Muscle of leg (tissue), 11 donors: ENCODE data around the gene IL16. TPM values are rescaled to one million over a fixed set of nuclear protein-coding genes. Genes with fewer than 3 reads are reported as not detected.
A peak's percentile ranks its signal among the peaks of the same experiment; 100 is the strongest.

Experiments used
- DNase-seq: peaks from one replicate; pipeline ENCODE4 v3.0.0; 2013
- H3K27ac ChIP-seq: one replicate; pipeline ENCODE4 v1.5.1; 2013; ENCODE audit warnings: mild to moderate bottlenecking, low read length, control low read depth
- H3K27me3 ChIP-seq: one replicate; pipeline ENCODE4 v1.6.1; 2013; ENCODE audit warnings: low read length; ENCODE audit not compliant: control insufficient read depth, insufficient read depth
- H3K36me3 ChIP-seq: one replicate; pipeline ENCODE4 v1.6.1; 2013; ENCODE audit warnings: low read length; ENCODE audit not compliant: control insufficient read depth, insufficient read depth
- H3K4me1 ChIP-seq: one replicate; pipeline ENCODE4 v1.6.1; 2013; ENCODE audit warnings: low read length; ENCODE audit not compliant: control insufficient read depth, insufficient read depth
- H3K4me3 ChIP-seq: one replicate; pipeline ENCODE4 v1.5.1; 2013; ENCODE audit warnings: low read length, control low read depth
- H3K9me3 ChIP-seq: replicated peaks from 2 replicates; pipeline ENCODE4 v1.6.1; 2013; ENCODE audit warnings: low read depth, low read length; ENCODE audit not compliant: control insufficient read depth
- WGBS: methylation state at CpG from one replicate; pipeline ENCODE4 v1.1.5; 2013; ENCODE audit warnings: missing lambda C conversion rate; ENCODE audit not compliant: insufficient coverage; 5-methylcytosine and 5-hydroxymethylcytosine counted together
- polyA plus RNA-seq, 8 donors: library from polyadenylated mRNA; unstranded; fragments of 120-200 nt; gene quantifications; one replicate each; pipeline versions ENCODE4 v1.2.1 to v1.2.3, GENCODE V29; 2013; ENCODE audit warnings: inconsistent platforms in 1 of 8, low replicate concordance in 1 of 8; ENCODE audit not compliant: insufficient read length in 8 of 8, insufficient read depth in 1 of 8
- total RNA-seq: library from RNA; stranded (reverse); fragments of 120-200 nt; gene quantifications from one replicate; pipeline ENCODE4 v1.2.4, GENCODE V29; 2013

Gene IL16
- total and polyA plus RNA-seq, 9 donors: 3.9 to 8.9 (median 7.3) TPM

- Histone ChIP-seq H3K36me3 (no peaks in the 10 kb centered on the region), H3K9me3 (no peaks in the 10 kb centered on the region), H3K4me3 (no peak overlapping the region), H3K27ac (no peak overlapping the region), H3K4me1 (peaks cover 11% of the 10 kb centered on the region), H3K27me3 (peaks cover 9% of the 10 kb centered on the region)
- WGBS: 47% methylated on average over 5 of the region's 6 CpGs
- no peak for DNase-seq
Measured at GRCh38 chr15:81264072-81264857, 67.6 kb downstream of the IL16 start.

DNA sequence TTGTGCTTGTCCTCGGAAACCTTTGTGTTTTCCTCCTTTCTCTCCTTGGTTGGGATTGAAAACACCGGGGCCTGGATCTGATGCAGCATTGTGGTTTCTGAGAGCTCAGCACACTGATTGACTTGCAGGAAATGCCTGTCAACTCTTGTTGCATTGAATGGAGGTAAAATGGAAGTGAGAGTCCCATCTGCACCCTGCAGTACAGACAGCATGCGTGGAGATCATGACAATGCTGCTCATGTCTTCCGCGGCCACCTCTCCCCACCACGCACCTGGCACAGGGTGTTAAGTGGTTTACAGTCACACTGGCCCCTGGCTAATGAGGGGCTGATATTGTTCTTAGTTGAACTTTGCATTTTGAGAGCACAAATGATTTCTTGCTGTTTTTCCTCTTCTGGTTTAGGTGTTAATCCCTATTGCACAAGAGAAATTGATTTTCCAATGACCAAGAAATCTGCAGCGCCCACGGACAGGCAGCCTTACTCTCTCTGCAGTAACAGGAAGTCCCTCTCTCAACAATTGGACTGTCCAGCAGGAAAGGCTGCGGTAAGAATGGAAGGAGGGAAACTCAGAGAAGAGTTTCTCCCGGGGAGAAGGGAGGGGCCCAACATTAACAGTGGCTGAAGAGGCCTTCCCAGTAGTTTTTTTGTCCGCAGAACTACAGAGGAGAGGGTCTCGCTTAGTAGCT, 68.7 kb downstream of the IL16 start:
- Histone ChIP-seq H3K9me3 (no peaks in the 10 kb centered on the region), H3K4me1 (peaks cover 11% of the 10 kb centered on the region), H3K27ac (no peak overlapping the region), H3K36me3 (no peaks in the 10 kb centered on the region), H3K4me3 (no peak overlapping the region), H3K27me3 (peaks cover 6% of the 10 kb centered on the region)
- no peak for DNase-seq
- 17% methylated on average over 4 of the region's 12 CpGs for WGBS

- no peak overlapping the region for H3K4me3 ChIP-seq
- 0% methylated on average over 7 of the region's 14 CpGs for WGBS
Measured at GRCh38 chr15:81265944-81266775, 69.5 kb downstream of the IL16 start.

DNA sequence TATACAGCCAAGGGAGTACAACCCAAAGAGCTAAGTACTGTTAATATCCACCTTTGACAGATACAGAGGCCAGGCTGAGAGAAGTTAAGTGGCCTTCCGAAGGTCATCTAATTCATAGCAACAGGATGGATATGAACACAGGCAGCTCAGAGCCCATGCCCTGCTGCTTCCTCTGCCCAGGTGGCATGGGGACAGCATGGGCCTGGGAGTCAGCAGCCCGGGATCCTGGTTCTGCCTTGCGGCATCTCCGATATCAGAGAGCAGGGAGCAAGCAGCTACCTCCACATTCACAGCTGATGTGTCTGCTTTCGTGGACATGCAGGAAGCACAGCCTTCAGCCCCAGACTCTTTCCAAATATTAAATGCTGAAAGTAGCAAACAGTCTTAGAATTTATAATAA, 71.7 kb downstream of the IL16 start:
- H3K9me3 ChIP-seq: no peaks in the 10 kb centered on the region
- H3K36me3 ChIP-seq: no peaks in the 10 kb centered on the region
- H3K27ac ChIP-seq: no peak overlapping the region
- no peak for DNase-seq
- no peak overlapping the region for H3K4me3 ChIP-seq
- WGBS: 67% methylated on average over 1 of the region's 5 CpGs
- peaks cover 6% of the 10 kb centered on the region for H3K27me3 ChIP-seq
- H3K4me1 ChIP-seq: peaks cover 11% of the 10 kb centered on the region

More at GRCh38 chr15:81265944-81266775, 69.5 kb downstream of the IL16 start:
- Histone ChIP-seq H3K36me3 (no peaks in the 10 kb centered on the region), H3K27me3 (peaks cover 6% of the 10 kb centered on the region), H3K4me1 (peaks cover 11% of the 10 kb centered on the region), H3K27ac (no peak overlapping the region), H3K9me3 (no peaks in the 10 kb centered on the region)
- DNase-seq: peak; percentile 85

- Histone ChIP-seq H3K27ac (no peak overlapping the region), H3K9me3 (no peaks in the 10 kb centered on the region), H3K4me1 (peaks cover 11% of the 10 kb centered on the region), H3K36me3 (no peaks in the 10 kb centered on the region), H3K27me3 (peaks cover 3% of the 10 kb centered on the region), H3K4me3 (no peak overlapping the region)
- DNase-seq: no peak
- 83% methylated on average over 6 of the region's 10 CpGs for WGBS
Measured at GRCh38 chr15:81268881-81269601, 72.4 kb downstream of the IL16 start.

DNA sequence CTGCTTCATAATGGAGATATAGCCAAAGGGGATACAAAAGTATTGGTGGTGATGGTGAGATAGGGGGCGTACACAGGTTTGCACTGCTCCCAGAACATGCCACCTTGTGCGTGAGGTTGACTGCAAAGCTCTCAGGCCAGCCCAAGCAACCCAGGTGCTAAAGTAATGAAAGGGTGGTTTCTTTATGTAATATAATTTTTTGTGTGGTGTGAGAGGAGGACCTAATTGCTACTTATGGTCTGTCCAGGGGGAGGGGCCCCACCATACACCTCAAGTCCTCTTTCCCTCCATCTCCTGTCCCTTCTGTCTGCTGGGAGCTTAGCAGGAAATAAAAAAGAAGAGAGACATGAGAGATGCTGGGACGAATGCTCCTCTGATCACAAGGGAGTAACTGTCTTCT, 73.5 kb downstream of the IL16 start:
- Histone ChIP-seq H3K27ac (no peak overlapping the region), H3K36me3 (no peaks in the 10 kb centered on the region), H3K4me3 (no peak overlapping the region), H3K27me3 (peaks cover 3% of the 10 kb centered on the region), H3K9me3 (no peaks in the 10 kb centered on the region), H3K4me1 (peaks cover 11% of the 10 kb centered on the region)
- 69% methylated on average over 2 of the region's 3 CpGs for WGBS
- no peak for DNase-seq

GRCh38 chr15:81270781-81271491, 74.3 kb downstream of the IL16 start:
- H3K4me3 ChIP-seq: no peak overlapping the region
- 100% methylated on average over 1 of the region's 11 CpGs for WGBS
- peaks cover 3% of the 10 kb centered on the region for H3K27me3 ChIP-seq
- H3K36me3 ChIP-seq: no peaks in the 10 kb centered on the region
- H3K4me1 ChIP-seq: peaks cover 6% of the 10 kb centered on the region
- no peaks in the 10 kb centered on the region for H3K9me3 ChIP-seq
- DNase-seq: no peak
- no peak overlapping the region for H3K27ac ChIP-seq

DNA sequence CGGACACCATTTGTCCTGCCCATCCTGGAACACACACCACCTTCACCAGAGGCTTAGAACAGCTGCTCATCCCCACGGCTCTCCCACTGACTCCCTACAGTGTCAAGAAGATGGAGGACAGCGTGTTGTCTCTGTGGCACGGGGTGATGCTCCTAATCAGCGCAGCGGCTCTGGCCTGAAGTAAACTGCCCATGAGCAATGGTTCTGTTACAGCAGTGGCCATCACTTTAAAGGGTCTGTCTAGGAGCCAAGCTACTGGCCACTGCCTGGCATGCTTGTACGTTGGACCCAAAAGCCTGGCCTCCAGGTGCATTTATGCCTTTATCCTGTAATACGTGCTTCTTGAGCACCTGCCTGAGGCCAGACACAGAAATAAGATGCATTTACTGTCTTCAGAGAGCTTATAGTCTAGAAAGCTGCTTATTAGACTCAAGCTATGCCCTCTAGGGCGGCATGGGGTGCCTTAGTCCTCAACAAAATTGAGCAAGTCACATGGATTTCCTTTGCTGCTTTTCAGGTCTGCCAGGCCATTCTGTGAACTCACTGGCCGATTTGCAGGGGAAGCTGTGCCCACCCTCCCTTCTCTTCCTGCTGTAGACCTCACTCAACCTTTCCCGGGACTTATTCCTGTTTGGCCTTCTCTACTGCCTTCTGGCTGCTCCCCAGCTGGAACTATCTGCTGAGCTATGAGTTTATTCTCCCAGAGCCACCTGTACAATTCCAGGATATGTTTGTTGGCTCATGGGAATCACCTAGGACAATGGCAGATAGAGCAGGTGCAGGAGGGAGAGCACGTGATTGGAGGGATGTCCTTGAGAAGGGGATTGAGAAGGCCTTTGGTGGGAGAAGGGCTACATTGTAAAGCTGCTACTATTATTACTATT, 75.3 kb downstream of the IL16 start:
- Histone ChIP-seq H3K9me3 (peaks cover 5% of the 10 kb centered on the region), H3K4me3 (no peak overlapping the region), H3K27ac (no peak overlapping the region), H3K27me3 (peaks cover under 1% of the 10 kb centered on the region), H3K36me3 (no peaks in the 10 kb centered on the region), H3K4me1 (no peaks in the 10 kb centered on the region)
- DNase-seq: no peak
- WGBS: 78% methylated on average over 11 of the region's 12 CpGs
